Activated CD4-positive, alpha-beta memory T cell treated with anti-CD3 and anti-CD28 coated beads for 36 hours (primary cell): ENCODE measurements around the gene DVL3. TPM values are rescaled to one million over a fixed set of nuclear protein-coding genes. Genes with fewer than 3 reads are reported as not detected.
A peak's percentile ranks its signal among the peaks of the same experiment; 100 is the strongest.

Source experiments
- CTCF ChIA-PET: fragments of 350-600 bp; sonication (Branson Sonifier 250); formaldehyde crosslinking; loops from one replicate; lab custom pipeline; 2021; ENCODE audit warnings: antibody characterized with exemption, inconsistent platforms; lab: Charles Lee
- POLR2A ChIA-PET: fragments of 350-600 bp; sonication (Branson Sonifier 250); formaldehyde crosslinking; loops from one replicate; lab custom pipeline; 2021; ENCODE audit warnings: antibody characterized with exemption; lab: Charles Lee
- DNase-seq: peaks from one replicate; pipeline ENCODE4 v3.0.0-alpha.2; 2020
- H3K27ac Mint-ChIP-seq: one replicate; pipeline ENCODE4 v1.8.0; 2021; ENCODE audit warnings: mixed read lengths
- H3K27me3 Mint-ChIP-seq: one replicate; pipeline ENCODE4 v1.8.0; 2021; ENCODE audit warnings: mixed read lengths
- H3K36me3 Mint-ChIP-seq: one replicate; pipeline ENCODE4 v1.8.0; 2021; ENCODE audit warnings: mixed read lengths
- H3K4me1 Mint-ChIP-seq: one replicate; pipeline ENCODE4 v1.8.0; 2021; ENCODE audit warnings: low read depth, mixed read lengths
- H3K4me3 Mint-ChIP-seq: one replicate; pipeline ENCODE4 v1.8.0; 2021; ENCODE audit warnings: mild to moderate bottlenecking, mixed read lengths
- H3K9me3 Mint-ChIP-seq: one replicate; pipeline ENCODE4 v1.8.0; 2021; ENCODE audit warnings: mixed read lengths
- intact Hi-C: fragments of 100-400 bp; cut with micrococcal nuclease; formaldehyde crosslinking; loops from one replicate; pipeline ENCODE4 v1.15.1; 2023
- total RNA-seq, 2 experiments: library from RNA; stranded (reverse); gene quantifications; one replicate each; pipeline ENCODE4 v1.2.3, GENCODE V29; 2021

DVL3 gene
- total RNA-seq, 2 experiments from 2014 or later, result 28.5 to 32.4 TPM

- CTCF ChIA-PET, result interaction anchor here (1.2 kb wide), 1 partner anchor 50 kb away, joined by 4 read pairs; no protein-coding TSS in a partner anchor
- Mint-ChIP-seq H3K36me3 (peaks cover 36% of the 10 kb centered on the region), H3K4me1 (peaks cover 25% of the 10 kb centered on the region), H3K27ac (no peak overlapping the region), H3K9me3 (no peaks in the 10 kb centered on the region), H3K4me3 (no peak overlapping the region), H3K27me3 (no peaks in the 10 kb centered on the region)
- POLR2A ChIA-PET, result no interaction called here
- intact Hi-C loops, result no loop called here
- no peak for DNase-seq
Observed at GRCh38 chr3:184177767-184178306, 22.7 kb downstream of the DVL3 start.

DNA sequence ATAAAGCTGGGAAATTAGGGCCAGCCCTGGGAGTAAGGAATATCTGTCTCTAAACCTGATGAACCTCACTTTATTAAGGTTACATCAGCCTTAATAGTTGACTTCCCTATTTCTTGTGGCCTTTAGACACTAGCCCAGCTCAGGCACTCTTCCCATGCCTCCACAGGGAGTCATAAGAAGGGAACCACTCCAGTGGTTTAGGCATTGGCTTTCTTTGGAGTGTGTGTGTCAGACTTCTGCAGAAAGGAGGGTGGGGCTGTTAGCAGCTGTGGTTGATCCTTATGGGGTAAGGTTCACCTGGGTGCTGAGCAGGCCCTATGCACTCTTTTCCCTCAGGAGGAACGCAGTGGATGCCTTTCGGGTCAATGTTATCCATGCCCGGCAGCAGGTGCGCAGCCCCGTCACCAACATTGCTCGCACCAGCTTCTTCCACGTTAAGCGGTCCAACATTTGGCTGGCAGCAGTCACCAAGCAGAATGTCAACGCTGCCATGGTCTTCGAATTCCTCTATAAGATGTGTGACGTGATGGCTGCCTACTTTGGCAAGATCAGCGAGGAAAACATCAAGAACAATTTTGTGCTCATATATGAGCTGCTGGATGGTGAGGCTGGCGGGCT lies 23.5 kb downstream of the DVL3 start:
- H3K36me3 Mint-ChIP-seq, result peaks cover 43% of the 10 kb centered on the region
- ChIA-PET POLR2A (no interaction called here), CTCF (interaction anchor here (1.0 to 1.2 kb wide), 2 partner anchors 49 to 274 kb away, joined by 3 to 4 read pairs; no protein-coding TSS in a partner anchor)
- peaks cover 25% of the 10 kb centered on the region for H3K4me1 Mint-ChIP-seq
- H3K27me3 Mint-ChIP-seq, result no peaks in the 10 kb centered on the region
- no peak for DNase-seq
- no peak overlapping the region for H3K4me3 Mint-ChIP-seq
- H3K27ac Mint-ChIP-seq, result no peak overlapping the region
- intact Hi-C loops, result no loop called here
- no peaks in the 10 kb centered on the region for H3K9me3 Mint-ChIP-seq

DNA sequence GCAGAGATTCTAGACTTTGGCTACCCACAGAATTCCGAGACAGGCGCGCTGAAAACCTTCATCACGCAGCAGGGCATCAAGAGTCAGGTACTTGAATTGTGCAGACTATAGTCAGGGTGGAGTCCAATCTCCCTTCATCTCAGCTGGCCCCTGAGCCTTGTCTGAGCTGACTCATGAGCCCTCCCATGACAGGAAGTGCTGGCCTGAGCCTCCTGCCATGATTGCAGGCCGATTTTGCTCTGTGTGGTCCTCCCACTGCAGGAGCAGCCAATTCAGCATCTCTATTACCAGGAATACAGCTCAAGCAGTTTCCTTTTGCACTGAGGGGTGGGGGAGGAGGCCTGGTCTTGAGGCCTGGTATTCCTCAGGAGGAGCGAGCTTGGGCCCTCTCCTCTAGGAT lies 25.0 kb downstream of the DVL3 start:
- POLR2A ChIA-PET, result no interaction called here
- H3K36me3 Mint-ChIP-seq, result peaks cover 49% of the 10 kb centered on the region
- intact Hi-C loops, result no loop called here

DNA sequence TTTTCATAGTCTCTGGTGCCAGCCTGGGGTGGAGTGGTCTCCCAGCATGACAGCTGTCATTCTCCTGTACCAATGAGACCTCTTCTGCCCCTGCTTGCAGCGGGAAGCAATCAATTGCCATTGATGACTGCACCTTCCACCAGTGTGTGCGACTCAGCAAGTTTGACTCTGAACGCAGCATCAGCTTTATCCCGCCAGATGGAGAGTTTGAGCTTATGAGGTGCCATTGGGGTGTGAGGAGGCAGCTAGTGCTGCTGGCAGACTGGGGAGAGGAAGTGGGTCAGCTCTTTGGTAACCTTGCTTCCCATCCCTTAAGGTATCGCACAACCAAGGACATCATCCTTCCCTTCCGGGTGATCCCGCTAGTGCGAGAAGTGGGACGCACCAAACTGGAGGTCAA lies 26.4 kb downstream of the DVL3 start:
- Mint-ChIP-seq H3K9me3 (no peaks in the 10 kb centered on the region), H3K4me1 (peaks cover 18% of the 10 kb centered on the region), H3K27ac (no peak overlapping the region), H3K36me3 (peaks cover 47% of the 10 kb centered on the region), H3K4me3 (no peak overlapping the region), H3K27me3 (no peaks in the 10 kb centered on the region)
- intact Hi-C loops, result no loop called here
- no peak for DNase-seq
- CTCF ChIA-PET, result no interaction called here
- POLR2A ChIA-PET, result no interaction called here

More for the DNA sequence above, 25.0 kb downstream of the DVL3 start:
- no peak for DNase-seq
- H3K9me3 Mint-ChIP-seq, result no peaks in the 10 kb centered on the region
- CTCF ChIA-PET, result interaction anchor here (1.1 to 1.3 kb wide), 2 partner anchors 47 to 296 kb away, joined by 4 read pairs; partner anchors contain the start of gene PARL
- H3K4me1 Mint-ChIP-seq, result peaks cover 26% of the 10 kb centered on the region
- H3K27ac Mint-ChIP-seq, result no peak overlapping the region
- H3K27me3 Mint-ChIP-seq, result no peaks in the 10 kb centered on the region
- H3K4me3 Mint-ChIP-seq, result no peak overlapping the region

DNA sequence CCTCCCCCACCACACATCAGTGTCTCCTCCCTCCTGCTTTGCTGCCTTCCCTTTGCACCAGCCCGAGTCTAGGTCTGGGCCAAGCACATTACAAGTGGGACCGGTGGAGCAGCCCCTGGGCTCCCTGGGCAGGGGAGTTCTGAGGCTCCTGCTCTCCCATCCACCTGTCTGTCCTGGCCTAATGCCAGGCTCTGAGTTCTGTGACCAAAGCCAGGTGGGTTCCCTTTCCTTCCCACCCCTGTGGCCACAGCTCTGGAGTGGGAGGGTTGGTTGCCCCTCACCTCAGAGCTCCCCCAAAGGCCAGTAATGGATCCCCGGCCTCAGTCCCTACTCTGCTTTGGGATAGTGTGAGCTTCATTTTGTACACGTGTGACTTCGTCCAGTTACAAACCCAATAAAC lies 28.5 kb downstream of the DVL3 start:
- peaks cover 48% of the 10 kb centered on the region for H3K36me3 Mint-ChIP-seq
- peaks cover 26% of the 10 kb centered on the region for H3K4me1 Mint-ChIP-seq
- CTCF ChIA-PET, result interaction anchor here (1.8 kb wide), 1 partner anchor 44 kb away, joined by 5 read pairs; no protein-coding TSS in a partner anchor
- no peak overlapping the region for H3K27ac Mint-ChIP-seq
- intact Hi-C loops, result loop anchor here (2.0 kb wide), 1 partner anchor 179 kb away; no protein-coding TSS in a partner anchor
- no peak for DNase-seq
- no peaks in the 10 kb centered on the region for H3K9me3 Mint-ChIP-seq
- POLR2A ChIA-PET, result no interaction called here
- no peaks in the 10 kb centered on the region for H3K27me3 Mint-ChIP-seq
- H3K4me3 Mint-ChIP-seq, result no peak overlapping the region

DNA sequence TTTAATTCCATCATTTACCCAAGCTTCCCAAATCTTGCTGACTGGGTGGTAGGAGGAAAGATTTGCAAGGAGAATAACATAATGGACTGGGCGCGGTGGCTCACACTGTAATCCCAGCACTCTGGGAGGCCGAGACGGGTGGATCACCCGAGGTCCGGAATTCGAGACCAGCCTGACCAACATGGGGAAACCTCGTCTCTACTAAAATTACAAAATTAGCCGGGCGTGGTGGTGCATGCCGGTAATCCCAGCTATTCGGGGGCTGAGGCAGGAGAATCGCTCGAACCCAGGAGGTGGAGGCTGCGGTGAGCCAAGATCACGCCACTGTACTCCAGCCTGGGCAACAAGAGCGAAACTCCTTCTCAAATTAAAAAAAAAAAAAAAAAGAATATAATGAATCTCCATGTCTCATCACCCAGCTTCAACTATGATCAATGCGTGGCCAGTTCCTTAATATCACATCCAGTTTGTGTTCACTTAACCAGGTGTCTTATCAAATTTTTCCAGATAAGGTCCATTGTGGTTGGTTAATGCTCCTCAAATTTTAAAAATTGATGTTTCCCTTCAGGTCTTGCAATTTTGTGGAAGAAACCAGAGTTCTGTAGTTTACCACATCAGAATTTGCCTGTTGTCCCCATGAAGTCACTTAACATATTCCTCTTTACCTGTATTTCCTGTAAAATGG lies 29.5 kb downstream of the DVL3 start:
- Mint-ChIP-seq H3K4me3 (peak overlapping the region; percentile 96), H3K9me3 (no peaks in the 10 kb centered on the region), H3K36me3 (peaks cover 48% of the 10 kb centered on the region), H3K27ac (peak overlapping the region; percentile 82), H3K4me1 (peaks cover 26% of the 10 kb centered on the region), H3K27me3 (no peaks in the 10 kb centered on the region)
- intact Hi-C loops, result loop anchor here (1.0 to 2.0 kb wide), 2 partner anchors 65 to 178 kb away; partner anchors contain the start of gene EEF1AKMT4
- no peak for DNase-seq
- CTCF ChIA-PET, result interaction anchor here (0.5 to 1.8 kb wide), 3 partner anchors 43 to 178 kb away, joined by 3 to 5 read pairs (median 3); no protein-coding TSS in a partner anchor
- POLR2A ChIA-PET, result interaction anchor here (1.9 kb wide), 1 partner anchor 10 kb away, joined by 6 read pairs; the partner anchor contains the start of gene AP2M1

DNA sequence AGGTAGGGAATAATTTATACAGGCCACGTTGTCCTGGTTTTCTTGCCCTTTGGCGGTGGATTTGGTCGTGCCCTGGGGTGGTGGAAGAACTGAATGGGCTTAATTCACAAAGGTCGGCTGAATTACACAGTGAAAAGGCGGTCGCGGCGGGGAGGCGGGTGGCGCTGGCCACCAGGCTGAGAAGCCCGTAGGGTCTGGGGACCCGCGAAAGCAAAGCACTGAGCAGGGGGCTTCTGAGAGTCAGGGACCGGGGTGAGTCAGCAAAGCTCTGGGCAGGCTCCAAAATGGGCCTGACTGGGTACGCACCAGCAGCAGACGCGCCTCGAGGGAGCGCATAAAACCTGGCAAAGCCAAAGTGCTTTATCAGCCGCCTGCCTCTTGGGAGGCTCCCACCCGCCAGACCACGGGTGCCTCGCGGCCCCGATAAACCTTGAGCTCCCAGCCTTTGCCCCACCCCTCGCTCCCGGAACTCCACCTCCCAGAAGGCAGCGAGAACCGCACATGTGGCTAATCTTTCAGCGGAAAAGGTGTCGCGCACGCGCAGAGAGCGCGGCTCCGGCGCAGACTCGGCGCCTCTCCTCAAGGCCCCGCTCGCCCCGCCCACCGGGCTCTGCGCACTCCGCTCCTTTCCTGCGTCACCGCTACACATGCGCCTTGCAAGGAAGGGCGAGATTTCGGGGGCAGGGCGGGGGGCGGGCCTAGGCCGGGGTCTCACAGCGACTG lies 30.4 kb downstream of the DVL3 start:
- intact Hi-C loops, result loop anchor here (1.0 to 2.0 kb wide), 6 partner anchors 11 to 177 kb away; partner anchors contain the start of genes AP2M1, EEF1AKMT4, EIF2B5 and EIF4G1
- Mint-ChIP-seq H3K27ac (peak overlapping the region; percentile 92), H3K9me3 (no peaks in the 10 kb centered on the region), H3K36me3 (peaks cover 51% of the 10 kb centered on the region), H3K4me3 (peak overlapping the region; percentile 96), H3K4me1 (peaks cover 29% of the 10 kb centered on the region), H3K27me3 (no peaks in the 10 kb centered on the region)
- CTCF ChIA-PET, result interaction anchor here (0.7 to 2.3 kb wide), 4 partner anchors 41 to 177 kb away, joined by 3 to 5 read pairs (median 4); partner anchors contain the start of gene ABCC5
- POLR2A ChIA-PET, result interaction anchor here (0.6 to 1.9 kb wide), 5 partner anchors 11 to 150 kb away, joined by 3 to 6 read pairs (median 4); partner anchors contain the start of genes AP2M1, DVL3, EEF1AKMT4 and EIF2B5
- peak; percentile 99 for DNase-seq

- H3K4me1 Mint-ChIP-seq, result peaks cover 29% of the 10 kb centered on the region
- no peak for DNase-seq
- CTCF ChIA-PET, result interaction anchor here (0.7 to 2.3 kb wide), 8 partner anchors 41 to 291 kb away, joined by 3 to 8 read pairs (median 4); partner anchors contain the start of genes ABCC5 and EEF1AKMT4
- no peaks in the 10 kb centered on the region for H3K9me3 Mint-ChIP-seq
- H3K36me3 Mint-ChIP-seq, result peaks cover 48% of the 10 kb centered on the region
- no peaks in the 10 kb centered on the region for H3K27me3 Mint-ChIP-seq
- peak within 1 kb of the TSS; percentile 96 for H3K4me3 Mint-ChIP-seq
- POLR2A ChIA-PET, result interaction anchor here (0.6 to 1.9 kb wide), 5 partner anchors 12 to 149 kb away, joined by 3 to 6 read pairs (median 4); partner anchors contain the start of genes AP2M1, DVL3, EEF1AKMT4 and EIF2B5
- intact Hi-C loops, result loop anchor here (1.0 kb wide), 4 partner anchors 12 to 128 kb away; partner anchors contain the start of genes AP2M1, EIF2B5, EIF4G1 and PSMD2
- H3K27ac Mint-ChIP-seq, result peak within 1 kb of the TSS; percentile 92
Observed at GRCh38 chr3:184186184-184186901, 31.2 kb downstream of the DVL3 start, which contains the start of gene ABCF3. ABCF3 (plus strand) TSS chr3:184186199; CDS start chr3:184186208, 9 bp downstream.

DNA sequence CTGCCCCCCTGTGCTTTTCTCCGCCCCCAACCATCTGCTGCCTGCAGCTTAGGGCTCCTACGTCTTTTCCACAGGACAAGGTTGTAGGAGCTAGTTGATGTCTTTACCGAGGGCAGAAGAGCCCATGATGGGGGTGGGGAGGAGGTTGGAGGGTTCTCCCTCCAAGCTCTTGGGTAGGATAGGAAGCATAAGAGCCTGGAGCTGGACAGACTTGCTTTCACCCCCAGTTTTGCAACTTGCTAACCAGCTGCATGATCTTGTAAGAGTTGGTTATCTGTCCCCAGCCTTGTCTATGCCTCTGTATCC lies 31.7 kb downstream of the DVL3 start:
- DNase-seq, result no peak
- Mint-ChIP-seq H3K9me3 (no peaks in the 10 kb centered on the region), H3K4me1 (peaks cover 29% of the 10 kb centered on the region), H3K36me3 (peaks cover 44% of the 10 kb centered on the region), H3K27me3 (no peaks in the 10 kb centered on the region), H3K27ac (peak overlapping the region; percentile 92), H3K4me3 (peak overlapping the region; percentile 96)
- CTCF ChIA-PET, result interaction anchor here (0.7 to 2.3 kb wide), 7 partner anchors 41 to 291 kb away, joined by 3 to 8 read pairs (median 4); partner anchors contain the start of genes ABCC5 and EEF1AKMT4
- intact Hi-C loops, result loop anchor here (1.0 kb wide), 4 partner anchors 13 to 127 kb away; partner anchors contain the start of genes AP2M1, EIF2B5, EIF4G1 and PSMD2
- POLR2A ChIA-PET, result interaction anchor here (1.6 kb wide), 1 partner anchor 52 kb away, joined by 5 read pairs; the partner anchor contains the start of gene EIF2B5

DNA sequence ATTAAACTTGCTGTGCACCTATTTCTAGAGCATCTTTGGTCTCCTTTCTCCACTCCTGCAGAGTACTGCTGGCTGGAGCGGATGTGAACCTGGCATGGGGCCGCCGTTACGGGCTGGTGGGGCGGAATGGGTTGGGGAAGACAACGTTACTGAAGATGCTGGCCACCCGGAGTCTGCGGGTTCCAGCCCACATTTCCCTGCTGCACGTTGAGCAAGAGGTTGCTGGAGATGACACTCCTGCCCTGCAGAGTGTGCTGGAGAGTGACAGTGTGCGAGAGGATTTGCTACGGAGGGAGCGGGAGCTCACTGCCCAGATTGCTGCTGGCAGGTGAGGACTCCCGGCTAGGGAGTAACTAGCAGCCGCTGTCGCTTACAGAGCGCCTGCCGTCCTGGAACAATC lies 32.9 kb downstream of the DVL3 start:
- intact Hi-C loops, result no loop called here
- Mint-ChIP-seq H3K4me1 (peaks cover 29% of the 10 kb centered on the region), H3K9me3 (no peaks in the 10 kb centered on the region), H3K27ac (no peak overlapping the region), H3K4me3 (no peak overlapping the region), H3K36me3 (peaks cover 42% of the 10 kb centered on the region), H3K27me3 (no peaks in the 10 kb centered on the region)
- DNase-seq, result no peak
- CTCF ChIA-PET, result interaction anchor here (1.8 kb wide), 1 partner anchor 40 kb away, joined by 5 read pairs; no protein-coding TSS in a partner anchor
- POLR2A ChIA-PET, result no interaction called here
